HL-60/S4 treated with phorbol 12-myristate 13-acetate at 8.2 ng/mL for 4 days and 3 days (cell line): ENCODE results near the gene KIF21A.

Experiments
- in situ Hi-C: fragments of 300-500 bp; cut with MboI; formaldehyde crosslinking; loops from 2 replicates; pipeline ENCODE4 v1.15.0; 2022; ENCODE audit warnings: low sequenced_read_pairs

Gene KIF21A

GRCh38 chr12:39278426-39278825 is 164.5 kb downstream of the KIF21A start:
- in situ Hi-C loops, result no loop called here

GRCh38 chr12:39277416-39277815 is 165.5 kb downstream of the KIF21A start:
- in situ Hi-C loops, result no loop called here

- in situ Hi-C loops, result no loop called here
Measured at GRCh38 chr12:39275846-39276245, 167.1 kb downstream of the KIF21A start.

GRCh38 chr12:39272871-39273655 is 169.9 kb downstream of the KIF21A start:
- in situ Hi-C loops, result no loop called here

GRCh38 chr12:39269492-39269891 is 173.4 kb downstream of the KIF21A start:
- in situ Hi-C loops, result no loop called here

GRCh38 chr12:39267886-39268285 is 175.0 kb downstream of the KIF21A start:
- in situ Hi-C loops, result no loop called here

- in situ Hi-C loops, result no loop called here
Measured at GRCh38 chr12:39252628-39253027, 190.3 kb downstream of the KIF21A start.
